H9 (cell line): Measurements from ENCODE around the gene FUT2. TPM values are rescaled to one million over a fixed set of nuclear protein-coding genes. Genes with fewer than 3 reads are reported as not detected.
A peak's percentile ranks its signal among the peaks of the same experiment; 100 is the strongest.

Experiments
- DNase-seq: peaks from one replicate; pipeline ENCODE4 v3.0.0-alpha.2; 2017
- H2AFZ ChIP-seq: one replicate; pipeline ENCODE4 v1.6.1; 2013; ENCODE audit warnings: mild to moderate bottlenecking, low read length, control low read depth, moderate library complexity
- H2AK5ac ChIP-seq: 2 replicates; pipeline ENCODE4 v1.6.1; 2013; ENCODE audit warnings: low read length, control low read depth, mixed read lengths; ENCODE audit not compliant: insufficient read length
- H2BK120ac ChIP-seq: one replicate; pipeline ENCODE4 v1.6.1; 2013; ENCODE audit warnings: low read depth, mild to moderate bottlenecking, low read length, control low read depth, inconsistent platforms; ENCODE audit not compliant: poor library complexity, severe bottlenecking
- H2BK12ac ChIP-seq: 2 replicates; pipeline ENCODE4 v1.6.1; 2013; ENCODE audit warnings: low read length, control low read depth, mixed read lengths, low read depth; ENCODE audit not compliant: insufficient read length
- H2BK15ac ChIP-seq: 2 replicates; pipeline ENCODE4 v1.6.1; 2013; ENCODE audit warnings: low read depth, low read length, control low read depth
- H2BK20ac ChIP-seq: one replicate; pipeline ENCODE4 v1.6.1; 2013; ENCODE audit warnings: low read depth, mild to moderate bottlenecking, low read length, control low read depth, inconsistent platforms; ENCODE audit not compliant: poor library complexity, severe bottlenecking
- H2BK5ac ChIP-seq: 2 replicates; pipeline ENCODE4 v1.6.1; 2013; ENCODE audit warnings: low read length, control low read depth, mixed read lengths; ENCODE audit not compliant: insufficient read length
- H3K14ac ChIP-seq: 2 replicates; pipeline ENCODE4 v1.6.1; 2013; ENCODE audit warnings: low read length, control low read depth; ENCODE audit not compliant: insufficient read depth
- H3K18ac ChIP-seq: 2 replicates; pipeline ENCODE4 v1.6.1; 2013; ENCODE audit warnings: low read depth, mild to moderate bottlenecking, mixed read lengths, low read length, control low read depth; ENCODE audit not compliant: insufficient read length
- H3K23ac ChIP-seq: 2 replicates; pipeline ENCODE4 v1.6.1; 2013; ENCODE audit warnings: low read length, control low read depth, mixed read lengths, low read depth; ENCODE audit not compliant: insufficient read length
- H3K23me2 ChIP-seq: 2 replicates; pipeline ENCODE4 v1.6.1; 2013; ENCODE audit warnings: low read depth, mild to moderate bottlenecking, mixed read lengths, low read length, control low read depth; ENCODE audit not compliant: insufficient read length, poor library complexity, severe bottlenecking
- H3K27ac ChIP-seq: 2 replicates; pipeline ENCODE4 v1.5.1; 2013; ENCODE audit warnings: low read length, control low read depth, mixed read lengths, low read depth; ENCODE audit not compliant: insufficient read length
- H3K27me3 ChIP-seq: 2 replicates; pipeline ENCODE4 v1.6.1; 2013; ENCODE audit warnings: low read length, control low read depth, inconsistent platforms; ENCODE audit not compliant: insufficient read depth
- H3K4ac ChIP-seq: 2 replicates; pipeline ENCODE4 v1.6.1; 2013; ENCODE audit warnings: low read depth, mild to moderate bottlenecking, control low read depth, inconsistent platforms, low read length, moderate library complexity
- H3K4me1 ChIP-seq: 2 replicates; pipeline ENCODE4 v1.6.1; 2013; ENCODE audit warnings: low read length, control low read depth, inconsistent platforms; ENCODE audit not compliant: insufficient read depth
- H3K4me2 ChIP-seq: 2 replicates; pipeline ENCODE4 v1.6.1; 2013; ENCODE audit warnings: low read length, control low read depth, mixed read lengths; ENCODE audit not compliant: insufficient read length, insufficient read depth
- H3K56ac ChIP-seq: 2 replicates; pipeline ENCODE4 v1.6.1; 2013; ENCODE audit warnings: low read depth, mild to moderate bottlenecking, mixed read lengths, low read length, control low read depth; ENCODE audit not compliant: insufficient read length
- H3K79me1 ChIP-seq: 2 replicates; pipeline ENCODE4 v1.6.1; 2013; ENCODE audit warnings: low read depth, mild to moderate bottlenecking, moderate library complexity, low read length, control low read depth, inconsistent platforms; ENCODE audit not compliant: insufficient read depth, poor library complexity, severe bottlenecking
- H3K79me2 ChIP-seq: 2 replicates; pipeline ENCODE4 v1.6.1; 2013; ENCODE audit warnings: low read length, control low read depth, inconsistent platforms; ENCODE audit not compliant: insufficient read depth
- H3K9ac ChIP-seq: 2 replicates; pipeline ENCODE4 v1.6.1; 2013; ENCODE audit warnings: low read length, control low read depth, mixed read lengths; ENCODE audit not compliant: insufficient read length; ENCODE audit errors: extremely low read depth
- H3K9me3 ChIP-seq: one replicate; pipeline ENCODE4 v1.6.1; 2013; ENCODE audit warnings: low read depth, low read length, inconsistent platforms; ENCODE audit not compliant: control insufficient read depth
- H3T11ph ChIP-seq: one replicate; pipeline ENCODE4 v1.6.1; 2013; ENCODE audit warnings: mild to moderate bottlenecking, low read length, control low read depth, inconsistent platforms
- H4K20me1 ChIP-seq: one replicate; pipeline ENCODE4 v1.6.1; 2013; ENCODE audit not compliant: control insufficient read depth, insufficient read length, insufficient read depth
- H4K5ac ChIP-seq: 2 replicates; pipeline ENCODE4 v1.6.1; 2013; ENCODE audit warnings: low read depth, mild to moderate bottlenecking, mixed read lengths, low read length, control low read depth; ENCODE audit not compliant: insufficient read length
- H4K8ac ChIP-seq: replicated peaks from 2 replicates; pipeline ENCODE4 v1.6.1; 2013; ENCODE audit warnings: low read length, control low read depth, mixed read lengths, low read depth; ENCODE audit not compliant: insufficient read length
- H4K91ac ChIP-seq: 2 replicates; pipeline ENCODE4 v1.6.1; 2013; ENCODE audit warnings: low read depth, mild to moderate bottlenecking, moderate library complexity, mixed read lengths, low read length, control low read depth; ENCODE audit not compliant: insufficient read length
- H3K27ac Mint-ChIP-seq, 3 experiments: 2 replicates in 2 of 3; 3 replicates in 1 of 3; pipeline ENCODE4 v1.8.0; 2020 to 2021; ENCODE audit warnings: mixed read lengths in 3 of 3, mild to moderate bottlenecking in 1 of 3, moderate library complexity in 1 of 3
- H3K27me3 Mint-ChIP-seq: 2 replicates; pipeline ENCODE4 v1.8.0; 2021; ENCODE audit warnings: low read depth, mild to moderate bottlenecking, moderate library complexity, mixed read lengths
- H3K36me3 Mint-ChIP-seq, 3 experiments: 2 replicates in 2 of 3; 3 replicates in 1 of 3; pipeline ENCODE4 v1.8.0; 2020 to 2021; ENCODE audit warnings: low read depth in 3 of 3, mixed read lengths in 3 of 3; ENCODE audit not compliant: insufficient read depth in 1 of 3
- H3K4me1 Mint-ChIP-seq, 2 experiments: 2 replicates each; pipeline ENCODE4 v1.8.0; 2020; ENCODE audit warnings: mixed read lengths in 2 of 2
- H3K4me3 Mint-ChIP-seq, 2 experiments: 2 replicates in 1 of 2; 3 replicates in 1 of 2; pipeline ENCODE4 v1.8.0; 2020 to 2021; ENCODE audit warnings: mild to moderate bottlenecking in 2 of 2, mixed read lengths in 2 of 2, moderate library complexity in 1 of 2
- H3K9me3 Mint-ChIP-seq, 2 experiments: 2 replicates in 1 of 2; 3 replicates in 1 of 2; pipeline ENCODE4 v1.8.0; 2020; ENCODE audit warnings: mild to moderate bottlenecking in 2 of 2, mixed read lengths in 2 of 2, moderate library complexity in 1 of 2
- CTCF ChIP-seq: fragments of 200-600 bp; sonication (generic); conservative IDR thresholded peaks from 3 replicates; pipeline ENCODE4 v1.8.0; 2021; ENCODE audit warnings: antibody characterized with exemption, mild to moderate bottlenecking
- WGBS: extraction: QIAGEN DNeasy Blood & Tissue Kit; methylation state at CpG from one replicate; pipeline ENCODE4 v1.1.7; 2013; ENCODE audit warnings: missing lambda C conversion rate, low lambda C conversion rate, mixed read lengths; ENCODE audit not compliant: insufficient read length; ENCODE audit errors: extremely low coverage; 5-methylcytosine and 5-hydroxymethylcytosine counted together
- total RNA-seq: library from RNA; stranded (reverse); gene quantifications from 2 replicates; pipeline ENCODE4 v1.2.1, GENCODE V29; 2021

FUT2 gene
- total RNA-seq, 1 experiment from 2014 or later = 11.4 TPM

GRCh38 chr19:48750771-48751504, 55.2 kb downstream of the FUT2 start:
- Histone ChIP-seq H3K27me3 (no peaks in the 10 kb centered on the region), H3K4me2 (peak overlapping the region; percentile 97), H3K56ac (no peak overlapping the region), H4K20me1 (no peaks in the 10 kb centered on the region), H2AK5ac (no peak overlapping the region), H3T11ph (no peak overlapping the region), H2BK120ac (no peak overlapping the region), H4K8ac (no peak overlapping the region), H3K4me1 (peaks cover 12% of the 10 kb centered on the region; the same call in 1 of the 2 replicates), H4K91ac (no peak overlapping the region), H3K79me1 (peaks cover 6% of the 10 kb centered on the region), H3K23me2 (peaks cover 13% of the 10 kb centered on the region), H3K9me3 (no peaks in the 10 kb centered on the region), H3K18ac (no peak overlapping the region), H2BK12ac (no peak overlapping the region), H3K23ac (no peak overlapping the region), H2BK15ac (no peak overlapping the region), H3K9ac (no peak overlapping the region), H3K4ac (no peak overlapping the region), H2AFZ (no peak overlapping the region), H3K79me2 (peaks cover 4% of the 10 kb centered on the region; the same call in 1 of the 2 replicates), H4K5ac (no peak overlapping the region), H2BK20ac (no peak overlapping the region), H3K14ac (no peak overlapping the region), H3K27ac (no peak overlapping the region), H2BK5ac (no peak overlapping the region)
- H3K9me3 Mint-ChIP-seq = no peaks in the 10 kb centered on the region; a peak in 2 of 5 replicates
- H3K27ac Mint-ChIP-seq = peak overlapping the region; percentile 45 to 61 (median 59); a peak in 5 of 7 replicates
- peaks cover 21 to 33% (median 30%) of the 10 kb centered on the region in 3 experiments; a peak in 6 of 7 replicates for H3K36me3 Mint-ChIP-seq
- H3K27me3 Mint-ChIP-seq = peaks cover 10% of the 10 kb centered on the region
- peak overlapping the region; percentile 84 to 94 for H3K4me3 Mint-ChIP-seq
- H3K4me1 Mint-ChIP-seq = peaks cover 41 to 50% of the 10 kb centered on the region in 2 experiments
- no peak for TF ChIP-seq CTCF
- no CpG with 5 or more reads among the region's 29 CpGs for WGBS
- no peak for DNase-seq
